Measurements from ENCODE around the gene SORCS2. TPM values are rescaled to one million over a fixed set of nuclear protein-coding genes. Genes with fewer than 3 reads are reported as not detected.

SORCS2 gene
- total and polyA plus RNA-seq, 2 of the 13 experiments (the other 11 are each of a cell fraction or from before 2014, with no cell fraction given) = 0.82 to 1.0 TPM

DNA sequence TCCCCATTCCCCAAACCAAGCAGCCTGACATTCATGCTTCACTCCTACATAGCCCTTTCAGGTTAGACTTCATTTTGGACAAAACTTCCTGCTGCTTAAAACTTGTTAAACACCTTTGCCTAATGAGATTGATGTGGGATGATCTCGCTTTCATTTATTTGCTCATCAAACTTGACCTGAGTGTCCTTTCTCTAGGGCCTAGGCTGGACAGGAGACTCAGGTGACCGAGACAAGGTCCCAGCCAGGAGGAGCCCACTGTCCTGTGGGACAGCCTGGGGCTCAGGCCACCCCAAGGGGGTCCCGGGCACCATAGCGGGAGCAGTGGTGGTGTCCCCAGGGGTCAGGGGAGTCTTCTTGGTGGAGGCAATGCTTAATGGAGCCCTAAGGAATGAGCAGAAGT lies 266.1 kb downstream of the SORCS2 start:
- POLR2A ChIA-PET = no interaction called here
- BruUV-seq (replicated peaks) = no TSS peak
- intact Hi-C loops (cut with micrococcal nuclease; ENCODE audit: unreplicated experiment) = no loop called here

More for the DNA sequence above, 266.1 kb downstream of the SORCS2 start:
- no peak overlapping the region for H3K27ac ChIP-seq (ENCODE audit: extremely low read length, insufficient read depth, low read length)
- H3K27me3 ChIP-seq (ENCODE audit: control insufficient read depth in 1 of 2, insufficient read depth in 2 of 2, low read length in 2 of 2) = peaks cover 3 to 8% of the 10 kb centered on the region in 2 experiments; a peak in 4 of 5 replicates
- no peak for TF ChIP-seq ZNF260 (CRISPR knock-in tag; IDR thresholded peaks at IDR 0.05; ENCODE audit: borderline replicate concordance, low read depth)
- TF ChIP-seq, protein P1, sequence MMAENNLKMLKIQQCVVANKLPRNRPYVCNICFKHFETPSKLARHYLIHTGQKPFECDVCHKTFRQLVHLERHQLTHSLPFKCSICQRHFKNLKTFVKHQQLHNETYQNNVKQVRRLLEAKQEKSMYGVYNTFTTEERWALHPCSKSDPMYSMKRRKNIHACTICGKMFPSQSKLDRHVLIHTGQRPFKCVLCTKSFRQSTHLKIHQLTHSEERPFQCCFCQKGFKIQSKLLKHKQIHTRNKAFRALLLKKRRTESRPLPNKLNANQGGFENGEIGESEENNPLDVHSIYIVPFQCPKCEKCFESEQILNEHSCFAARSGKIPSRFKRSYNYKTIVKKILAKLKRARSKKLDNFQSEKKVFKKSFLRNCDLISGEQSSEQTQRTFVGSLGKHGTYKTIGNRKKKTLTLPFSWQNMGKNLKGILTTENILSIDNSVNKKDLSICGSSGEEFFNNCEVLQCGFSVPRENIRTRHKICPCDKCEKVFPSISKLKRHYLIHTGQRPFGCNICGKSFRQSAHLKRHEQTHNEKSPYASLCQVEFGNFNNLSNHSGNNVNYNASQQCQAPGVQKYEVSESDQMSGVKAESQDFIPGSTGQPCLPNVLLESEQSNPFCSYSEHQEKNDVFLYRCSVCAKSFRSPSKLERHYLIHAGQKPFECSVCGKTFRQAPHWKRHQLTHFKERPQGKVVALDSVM (CRISPR knock-in tag; IDR thresholded peaks at IDR 0.05) = no peak
- no peak for TF ChIP-seq JUND (CRISPR knock-in tag; IDR thresholded peaks at IDR 0.05)
- TF ChIP-seq, protein P2, sequence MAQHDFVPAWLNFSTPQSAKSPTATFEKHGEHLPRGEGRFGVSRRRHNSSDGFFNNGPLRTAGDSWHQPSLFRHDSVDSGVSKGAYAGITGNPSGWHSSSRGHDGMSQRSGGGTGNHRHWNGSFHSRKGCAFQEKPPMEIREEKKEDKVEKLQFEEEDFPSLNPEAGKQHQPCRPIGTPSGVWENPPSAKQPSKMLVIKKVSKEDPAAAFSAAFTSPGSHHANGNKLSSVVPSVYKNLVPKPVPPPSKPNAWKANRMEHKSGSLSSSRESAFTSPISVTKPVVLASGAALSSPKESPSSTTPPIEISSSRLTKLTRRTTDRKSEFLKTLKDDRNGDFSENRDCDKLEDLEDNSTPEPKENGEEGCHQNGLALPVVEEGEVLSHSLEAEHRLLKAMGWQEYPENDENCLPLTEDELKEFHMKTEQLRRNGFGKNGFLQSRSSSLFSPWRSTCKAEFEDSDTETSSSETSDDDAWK (CRISPR knock-in tag; IDR thresholded peaks at IDR 0.05) = no peak
- no peak for TF ChIP-seq KLF9 (CRISPR knock-in tag; IDR thresholded peaks at IDR 0.05; ENCODE audit: low read depth)
- TF ChIP-seq ZNF337 (CRISPR knock-in tag; IDR thresholded peaks at IDR 0.05; ENCODE audit: borderline replicate concordance, low read depth) = no peak
- peaks cover 13% of the 10 kb centered on the region for H3K4me1 ChIP-seq (ENCODE audit: insufficient read depth, low read length)
- H3K9me3 ChIP-seq (ENCODE audit: low read length) = no peaks in the 10 kb centered on the region
- in situ Hi-C loops (cut with HindIII; ENCODE audit: extremely low pct_ligation_motif_present, low pct_unique_long_range_greater_than_20kb) = no loop called here
- no peak overlapping the region for H3K4me2 ChIP-seq (ENCODE audit: low read depth, low read length)
- CTCF ChIA-PET (ENCODE audit: low intra/inter-chr PET ratio, low total read pairs) = no interaction called here
- H3K36me3 ChIP-seq (replicated peaks in 1 of 2; ENCODE audit: control insufficient read depth in 1 of 2, insufficient read depth in 2 of 2, low read length in 2 of 2) = no peaks in the 10 kb centered on the region
- FAIRE-seq = no peak
- H3K4me3 ChIP-seq (replicated peaks in 1 of 3; ENCODE audit: insufficient read depth in 1 of 3, low read depth in 2 of 3, low read length in 3 of 3) = no peak overlapping the region
- no peaks in the 10 kb centered on the region for H3K79me2 ChIP-seq (ENCODE audit: insufficient read depth, low read length)
- WGBS (ENCODE audit: low lambda C conversion rate) = 28% methylated on average over 4 of the region's 4 CpGs
- H2AFZ ChIP-seq (ENCODE audit: low read length) = no peak overlapping the region
- no peak overlapping the region for H3K9ac ChIP-seq (ENCODE audit: insufficient read depth, low read depth, low read length)
- no peak for DNase-seq (ENCODE audit: low spot score)
- no peaks in the 10 kb centered on the region for H4K20me1 ChIP-seq (ENCODE audit: insufficient read depth, low read length)
- no peak for ATAC-seq
